22Rv1 (cell line): Measurements from ENCODE around the gene LSP1.
"Not testable (repeated sequence)": the region's sequence is repeated elsewhere in the genome, so short reads cannot be mapped to it uniquely, and the experiment has no call there.

ENCODE experiments used
- H3K27ac ChIP-seq: fragments of 450-650 bp; 2 replicates; pipeline ENCODE4 v1.5.1; 2017
- ZFX ChIP-seq: fragments of 450-650 bp; IDR thresholded peaks from 2 replicates; pipeline ENCODE4 v1.6.1; 2017; ENCODE audit warnings: antibody characterized with exemption, borderline replicate concordance
- TF ChIP-seq, protein P1 (sequence below): fragments of 450-650 bp; IDR thresholded peaks from 2 replicates; pipeline ENCODE4 v1.5.1; 2017; ENCODE audit warnings: mild to moderate bottlenecking

LSP1 gene

DNA sequence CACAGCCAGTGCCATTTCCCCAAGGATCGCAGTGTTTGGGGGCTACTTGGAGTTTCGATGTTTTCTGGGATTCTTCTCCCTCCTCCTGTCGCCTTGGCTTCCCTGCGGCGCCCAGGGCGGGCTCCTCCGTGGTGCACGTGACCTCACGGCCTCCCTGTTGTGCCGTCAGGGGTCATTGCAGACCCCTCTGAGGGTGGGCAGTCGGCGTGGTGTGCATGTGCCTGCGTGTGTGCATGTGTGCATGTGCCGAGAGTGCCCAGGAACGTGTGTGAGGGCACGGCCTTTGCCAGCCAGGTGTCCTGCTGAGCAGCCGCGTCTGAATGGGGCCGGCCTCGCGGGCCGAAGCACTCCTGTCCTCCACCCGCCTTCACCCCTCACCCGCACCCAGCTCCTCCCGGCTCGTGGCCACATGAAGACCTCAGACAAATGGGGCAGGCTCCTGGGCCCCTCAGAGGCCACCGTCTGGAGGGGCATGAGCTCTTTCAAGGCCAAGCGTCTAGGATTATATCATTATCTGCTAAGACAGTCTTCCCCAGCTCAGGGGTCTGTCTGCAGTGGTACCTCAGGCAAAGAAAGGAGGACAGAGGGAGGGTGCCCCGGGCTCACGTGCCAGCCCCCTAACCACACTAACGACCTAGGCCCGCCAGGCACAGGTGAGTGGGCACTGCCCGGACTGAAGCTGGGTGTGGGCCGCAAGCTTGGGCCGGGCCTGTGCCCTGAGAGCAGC, 84.9 kb downstream of the LSP1 start:
- no peak overlapping the region for H3K27ac ChIP-seq
- TF ChIP-seq, protein P1, sequence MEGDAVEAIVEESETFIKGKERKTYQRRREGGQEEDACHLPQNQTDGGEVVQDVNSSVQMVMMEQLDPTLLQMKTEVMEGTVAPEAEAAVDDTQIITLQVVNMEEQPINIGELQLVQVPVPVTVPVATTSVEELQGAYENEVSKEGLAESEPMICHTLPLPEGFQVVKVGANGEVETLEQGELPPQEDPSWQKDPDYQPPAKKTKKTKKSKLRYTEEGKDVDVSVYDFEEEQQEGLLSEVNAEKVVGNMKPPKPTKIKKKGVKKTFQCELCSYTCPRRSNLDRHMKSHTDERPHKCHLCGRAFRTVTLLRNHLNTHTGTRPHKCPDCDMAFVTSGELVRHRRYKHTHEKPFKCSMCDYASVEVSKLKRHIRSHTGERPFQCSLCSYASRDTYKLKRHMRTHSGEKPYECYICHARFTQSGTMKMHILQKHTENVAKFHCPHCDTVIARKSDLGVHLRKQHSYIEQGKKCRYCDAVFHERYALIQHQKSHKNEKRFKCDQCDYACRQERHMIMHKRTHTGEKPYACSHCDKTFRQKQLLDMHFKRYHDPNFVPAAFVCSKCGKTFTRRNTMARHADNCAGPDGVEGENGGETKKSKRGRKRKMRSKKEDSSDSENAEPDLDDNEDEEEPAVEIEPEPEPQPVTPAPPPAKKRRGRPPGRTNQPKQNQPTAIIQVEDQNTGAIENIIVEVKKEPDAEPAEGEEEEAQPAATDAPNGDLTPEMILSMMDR: no peak
- no peak for TF ChIP-seq ZFX

DNA sequence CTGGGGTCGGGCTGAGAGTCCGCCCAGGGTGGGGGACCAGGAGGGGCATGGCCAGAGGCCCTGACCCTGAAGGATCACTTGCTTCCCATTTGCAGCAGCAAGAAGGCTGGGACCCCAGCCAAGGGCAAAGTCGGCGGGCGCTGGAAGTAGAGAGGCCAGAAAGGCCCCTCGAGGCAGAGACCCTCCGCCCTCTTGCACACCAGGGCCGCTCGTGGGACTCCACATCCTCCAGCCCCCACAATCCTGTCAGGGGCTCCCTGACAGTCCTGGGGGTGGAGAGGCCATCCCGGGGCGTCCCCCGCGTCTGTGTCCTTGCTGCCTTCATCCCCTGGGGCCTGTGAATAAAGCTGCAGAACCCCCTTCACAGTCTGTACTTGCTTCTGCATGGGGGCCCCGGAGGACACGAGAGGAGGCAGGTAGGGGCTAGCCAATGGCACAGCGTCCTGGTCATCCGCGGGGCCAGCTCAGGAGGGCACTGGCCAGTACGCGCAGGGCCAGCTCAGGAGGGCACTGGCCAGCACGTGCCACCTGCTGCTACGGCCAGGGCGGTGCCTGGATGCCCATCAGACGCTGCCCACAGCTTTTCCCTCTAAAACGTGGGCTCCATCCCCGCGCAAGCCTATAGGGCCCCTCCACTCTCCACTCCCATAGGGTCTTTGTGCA, 85.6 kb downstream of the LSP1 start:
- H3K27ac ChIP-seq: no peak overlapping the region
- no peak for TF ChIP-seq ZFX
- TF ChIP-seq, protein P1: no peak

DNA sequence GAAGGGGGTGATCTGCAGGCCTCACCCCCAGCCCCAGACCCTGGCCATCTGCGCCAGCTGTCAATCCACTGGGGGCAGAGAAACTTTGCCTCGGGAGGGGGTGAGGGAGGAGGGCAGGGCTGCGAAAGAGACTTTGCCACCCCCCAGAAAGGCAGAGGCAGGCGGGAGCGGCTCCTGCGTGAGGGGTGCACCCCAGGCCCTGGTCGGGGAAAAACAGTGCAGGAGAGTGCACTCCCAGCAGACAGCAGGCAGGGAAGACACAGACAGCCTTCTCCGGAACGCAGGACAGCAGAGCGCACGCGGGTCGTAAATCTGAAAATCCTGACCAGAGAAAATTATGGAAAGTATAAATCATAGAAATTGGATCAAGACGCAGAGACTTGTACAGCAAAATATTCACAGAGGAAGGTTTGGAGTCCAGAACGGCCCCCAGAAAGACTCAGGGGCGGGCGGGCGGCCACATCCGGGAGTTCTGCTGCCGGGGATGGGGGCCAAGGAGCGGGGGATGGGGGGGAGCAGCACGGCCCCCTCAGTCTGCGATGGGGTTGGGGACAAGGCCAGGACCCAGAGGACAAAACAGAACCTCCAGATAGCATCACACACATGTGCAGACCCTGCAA, 86.2 kb downstream of the LSP1 start:
- TF ChIP-seq, protein P1: no peak
- no peak for TF ChIP-seq ZFX
- no peak overlapping the region for H3K27ac ChIP-seq

DNA sequence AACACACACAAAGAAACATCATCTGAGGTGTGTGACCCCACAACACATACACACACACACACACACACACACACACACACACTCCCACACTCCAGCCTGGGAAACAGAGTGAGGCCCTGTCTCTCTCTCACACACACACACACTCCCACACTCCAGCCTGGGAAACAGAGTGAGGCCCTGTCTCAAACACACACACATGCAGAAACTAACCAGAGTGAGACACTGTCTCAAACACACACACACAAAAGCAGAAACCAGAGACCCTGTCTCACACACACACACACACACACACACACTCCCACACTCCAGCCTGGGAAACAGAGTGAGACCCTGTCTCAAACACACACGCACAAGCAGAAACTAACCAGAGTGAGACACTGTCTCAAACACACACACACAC, 86.9 kb downstream of the LSP1 start:
- not testable (repeated sequence) for H3K27ac ChIP-seq
